ENCODE results near the gene OBP2A.

DNA sequence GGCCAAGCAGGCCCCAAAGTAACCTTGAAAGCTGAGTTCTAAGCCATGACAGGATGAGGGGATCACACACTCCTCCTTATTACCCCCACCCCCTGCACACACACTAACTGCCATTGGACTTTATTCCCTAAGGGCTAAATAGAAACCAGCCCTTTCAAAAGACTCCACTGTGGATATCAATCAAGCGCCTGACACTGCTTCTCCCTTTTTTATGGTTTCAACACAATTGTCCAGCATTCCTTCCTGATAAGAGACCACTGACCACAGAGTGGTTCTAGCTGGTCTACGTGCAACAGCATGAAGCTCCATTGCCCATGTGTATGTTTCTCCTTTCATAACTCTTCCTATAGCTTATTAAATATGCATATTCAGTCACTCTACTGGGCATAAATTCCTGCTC is 50.3 kb downstream of the OBP2A start:
- no peak for TF ChIP-seq EP300 (IDR thresholded peaks at IDR 0.05)
- no peak for TF ChIP-seq POLR2AphosphoS5 (IDR thresholded peaks at IDR 0.05)

Data from suprapubic skin (tissue), 4 donors.